Measurements from ENCODE around the gene POLR2J.
"Not testable (repeated sequence)": the region's sequence is repeated elsewhere in the genome, so short reads cannot be mapped to it uniquely, and the experiment has no call there.

DNA sequence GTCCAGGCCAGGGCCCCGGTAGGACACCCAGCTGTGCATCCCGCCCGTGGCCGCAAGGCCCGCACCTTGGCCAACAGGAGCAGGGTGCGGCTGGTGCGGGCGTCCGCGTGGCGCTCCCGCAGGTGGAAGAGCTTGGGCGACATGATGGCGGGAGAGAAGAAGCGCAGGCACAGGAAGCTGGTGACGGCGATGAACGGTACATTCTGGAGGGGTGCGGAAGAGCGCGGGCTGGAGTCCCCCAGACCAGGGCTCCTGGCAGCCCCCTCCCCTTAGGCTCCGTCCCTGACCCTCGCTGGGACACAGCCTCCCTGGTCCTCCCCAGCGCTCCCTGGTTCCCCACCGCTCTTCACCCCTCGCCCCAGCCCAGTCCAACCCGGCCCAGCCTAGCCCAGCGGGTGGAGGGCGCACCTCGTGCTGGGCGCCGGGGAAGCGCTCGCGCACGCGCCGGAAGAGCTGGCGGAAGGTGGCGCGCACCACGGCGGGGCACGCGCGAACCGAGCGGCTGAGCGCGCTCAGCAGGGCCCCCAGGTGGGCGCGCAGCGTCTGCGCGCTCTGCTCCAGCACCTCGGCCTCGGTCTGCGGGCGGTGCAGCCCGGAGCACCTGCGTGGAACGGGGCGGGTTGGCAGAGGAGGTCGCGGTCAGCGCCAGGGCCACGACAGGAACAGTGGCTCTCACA, 15.9 kb upstream of the POLR2J start:
- TF ChIP-seq CREB1 (CRISPR knock-in tag; IDR thresholded peaks at IDR 0.05; ENCODE audit: low read depth); POLR2AphosphoS5 (IDR thresholded peaks at IDR 0.05; ENCODE audit: low read depth); EZH2phosphoT487 (IDR thresholded peaks at IDR 0.05; ENCODE audit: unreplicated experiment); EZH2 (IDR thresholded peaks at IDR 0.05; ENCODE audit: low read depth, unreplicated experiment); STAT1 (IDR thresholded peaks at IDR 0.05; ENCODE audit: unreplicated experiment); NANOG (IDR thresholded peaks at IDR 0.05; ENCODE audit: borderline replicate concordance); JUNB (IDR thresholded peaks at IDR 0.05; ENCODE audit: unreplicated experiment); ZNF114 (CRISPR knock-in tag; IDR thresholded peaks at IDR 0.05); ZNF331 (CRISPR knock-in tag; IDR thresholded peaks at IDR 0.05; ENCODE audit: low read depth): not testable (repeated sequence)
- TF ChIP-seq, protein P1, sequence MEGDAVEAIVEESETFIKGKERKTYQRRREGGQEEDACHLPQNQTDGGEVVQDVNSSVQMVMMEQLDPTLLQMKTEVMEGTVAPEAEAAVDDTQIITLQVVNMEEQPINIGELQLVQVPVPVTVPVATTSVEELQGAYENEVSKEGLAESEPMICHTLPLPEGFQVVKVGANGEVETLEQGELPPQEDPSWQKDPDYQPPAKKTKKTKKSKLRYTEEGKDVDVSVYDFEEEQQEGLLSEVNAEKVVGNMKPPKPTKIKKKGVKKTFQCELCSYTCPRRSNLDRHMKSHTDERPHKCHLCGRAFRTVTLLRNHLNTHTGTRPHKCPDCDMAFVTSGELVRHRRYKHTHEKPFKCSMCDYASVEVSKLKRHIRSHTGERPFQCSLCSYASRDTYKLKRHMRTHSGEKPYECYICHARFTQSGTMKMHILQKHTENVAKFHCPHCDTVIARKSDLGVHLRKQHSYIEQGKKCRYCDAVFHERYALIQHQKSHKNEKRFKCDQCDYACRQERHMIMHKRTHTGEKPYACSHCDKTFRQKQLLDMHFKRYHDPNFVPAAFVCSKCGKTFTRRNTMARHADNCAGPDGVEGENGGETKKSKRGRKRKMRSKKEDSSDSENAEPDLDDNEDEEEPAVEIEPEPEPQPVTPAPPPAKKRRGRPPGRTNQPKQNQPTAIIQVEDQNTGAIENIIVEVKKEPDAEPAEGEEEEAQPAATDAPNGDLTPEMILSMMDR (conservative IDR thresholded peaks at IDR 0.05; ENCODE audit: low read depth in 2 of 2): not testable (repeated sequence)
- TF ChIP-seq, protein P2, sequence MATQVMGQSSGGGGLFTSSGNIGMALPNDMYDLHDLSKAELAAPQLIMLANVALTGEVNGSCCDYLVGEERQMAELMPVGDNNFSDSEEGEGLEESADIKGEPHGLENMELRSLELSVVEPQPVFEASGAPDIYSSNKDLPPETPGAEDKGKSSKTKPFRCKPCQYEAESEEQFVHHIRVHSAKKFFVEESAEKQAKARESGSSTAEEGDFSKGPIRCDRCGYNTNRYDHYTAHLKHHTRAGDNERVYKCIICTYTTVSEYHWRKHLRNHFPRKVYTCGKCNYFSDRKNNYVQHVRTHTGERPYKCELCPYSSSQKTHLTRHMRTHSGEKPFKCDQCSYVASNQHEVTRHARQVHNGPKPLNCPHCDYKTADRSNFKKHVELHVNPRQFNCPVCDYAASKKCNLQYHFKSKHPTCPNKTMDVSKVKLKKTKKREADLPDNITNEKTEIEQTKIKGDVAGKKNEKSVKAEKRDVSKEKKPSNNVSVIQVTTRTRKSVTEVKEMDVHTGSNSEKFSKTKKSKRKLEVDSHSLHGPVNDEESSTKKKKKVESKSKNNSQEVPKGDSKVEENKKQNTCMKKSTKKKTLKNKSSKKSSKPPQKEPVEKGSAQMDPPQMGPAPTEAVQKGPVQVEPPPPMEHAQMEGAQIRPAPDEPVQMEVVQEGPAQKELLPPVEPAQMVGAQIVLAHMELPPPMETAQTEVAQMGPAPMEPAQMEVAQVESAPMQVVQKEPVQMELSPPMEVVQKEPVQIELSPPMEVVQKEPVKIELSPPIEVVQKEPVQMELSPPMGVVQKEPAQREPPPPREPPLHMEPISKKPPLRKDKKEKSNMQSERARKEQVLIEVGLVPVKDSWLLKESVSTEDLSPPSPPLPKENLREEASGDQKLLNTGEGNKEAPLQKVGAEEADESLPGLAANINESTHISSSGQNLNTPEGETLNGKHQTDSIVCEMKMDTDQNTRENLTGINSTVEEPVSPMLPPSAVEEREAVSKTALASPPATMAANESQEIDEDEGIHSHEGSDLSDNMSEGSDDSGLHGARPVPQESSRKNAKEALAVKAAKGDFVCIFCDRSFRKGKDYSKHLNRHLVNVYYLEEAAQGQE (IDR thresholded peaks at IDR 0.05; ENCODE audit: unreplicated experiment): not testable (repeated sequence)
- TF ChIP-seq, protein P3, sequence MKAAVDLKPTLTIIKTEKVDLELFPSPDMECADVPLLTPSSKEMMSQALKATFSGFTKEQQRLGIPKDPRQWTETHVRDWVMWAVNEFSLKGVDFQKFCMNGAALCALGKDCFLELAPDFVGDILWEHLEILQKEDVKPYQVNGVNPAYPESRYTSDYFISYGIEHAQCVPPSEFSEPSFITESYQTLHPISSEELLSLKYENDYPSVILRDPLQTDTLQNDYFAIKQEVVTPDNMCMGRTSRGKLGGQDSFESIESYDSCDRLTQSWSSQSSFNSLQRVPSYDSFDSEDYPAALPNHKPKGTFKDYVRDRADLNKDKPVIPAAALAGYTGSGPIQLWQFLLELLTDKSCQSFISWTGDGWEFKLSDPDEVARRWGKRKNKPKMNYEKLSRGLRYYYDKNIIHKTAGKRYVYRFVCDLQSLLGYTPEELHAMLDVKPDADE (IDR thresholded peaks at IDR 0.05): not testable (repeated sequence)
